ENCODE data around the gene IVNS1ABP. TPM values are rescaled to one million over a fixed set of nuclear protein-coding genes. Genes with fewer than 3 reads are reported as not detected.
"Not testable (repeated sequence)": the region's sequence is repeated elsewhere in the genome, so short reads cannot be mapped to it uniquely, and the experiment has no call there.

Gene IVNS1ABP
- total RNA-seq, 2 experiments from 2014 or later = 136 to 144 TPM

- H3K27ac Mint-ChIP-seq, H3K4me3 Mint-ChIP-seq, H3K27me3 Mint-ChIP-seq, DNase-seq, POLR2A ChIA-PET: not testable (repeated sequence)
- H3K4me1 Mint-ChIP-seq = peaks cover 24% of the 10 kb centered on the region
- H3K36me3 Mint-ChIP-seq (ENCODE audit: low read depth) = peaks cover 33% of the 10 kb centered on the region
- peaks cover 14% of the 10 kb centered on the region for H3K9me3 Mint-ChIP-seq
- CTCF ChIA-PET = interaction anchor here (1.1 kb wide), 1 partner anchor 238 kb away, joined by 3 read pairs; no protein-coding TSS in a partner anchor
Measured at GRCh38 chr1:185321653-185322221, 4.7 kb upstream of the IVNS1ABP start.

GRCh38 chr1:185321104-185321503, 4.1 kb upstream of the IVNS1ABP start:
- H3K27me3 Mint-ChIP-seq, DNase-seq, H3K4me3 Mint-ChIP-seq, H3K27ac Mint-ChIP-seq, POLR2A ChIA-PET: not testable (repeated sequence)
- H3K9me3 Mint-ChIP-seq = peaks cover 14% of the 10 kb centered on the region
- H3K36me3 Mint-ChIP-seq (ENCODE audit: low read depth) = peaks cover 35% of the 10 kb centered on the region
- CTCF ChIA-PET = interaction anchor here (1.1 kb wide), 1 partner anchor 239 kb away, joined by 3 read pairs; no protein-coding TSS in a partner anchor
- peaks cover 24% of the 10 kb centered on the region for H3K4me1 Mint-ChIP-seq

DNA sequence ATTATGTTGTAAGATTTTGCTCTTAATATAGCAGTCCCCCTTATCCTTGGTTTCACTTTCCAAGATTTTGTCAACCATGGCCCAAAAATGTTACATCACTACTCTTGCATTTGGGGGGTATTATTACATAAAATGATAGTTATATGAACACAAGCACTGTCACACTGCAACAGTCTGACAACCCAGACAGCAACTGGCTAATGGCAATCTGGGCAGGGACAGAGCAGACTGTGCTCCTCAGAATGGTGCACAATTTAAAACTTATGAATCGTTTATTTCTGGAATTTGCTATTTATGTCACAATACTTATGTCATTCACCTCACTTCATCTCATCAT, 2.1 kb upstream of the IVNS1ABP start:
- ChIA-PET POLR2A (interaction anchor here (1.5 to 4.4 kb wide), 4 partner anchors 20 to 235 kb away, joined by 6 to 47 read pairs (median 27); no protein-coding TSS in a partner anchor), CTCF (interaction anchor here (2.1 to 4.0 kb wide), 2 partner anchors 241 to 361 kb away, joined by 8 to 29 read pairs; no protein-coding TSS in a partner anchor)
- peaks cover 14% of the 10 kb centered on the region for H3K9me3 Mint-ChIP-seq
- H3K4me1 Mint-ChIP-seq = peaks cover 34% of the 10 kb centered on the region
- H3K4me3 Mint-ChIP-seq = peak overlapping the region; percentile 14
- no peaks in the 10 kb centered on the region for H3K27me3 Mint-ChIP-seq
- peaks cover 54% of the 10 kb centered on the region for H3K36me3 Mint-ChIP-seq (ENCODE audit: low read depth)
- DNase-seq = no peak
- H3K27ac Mint-ChIP-seq = no peak overlapping the region

DNA sequence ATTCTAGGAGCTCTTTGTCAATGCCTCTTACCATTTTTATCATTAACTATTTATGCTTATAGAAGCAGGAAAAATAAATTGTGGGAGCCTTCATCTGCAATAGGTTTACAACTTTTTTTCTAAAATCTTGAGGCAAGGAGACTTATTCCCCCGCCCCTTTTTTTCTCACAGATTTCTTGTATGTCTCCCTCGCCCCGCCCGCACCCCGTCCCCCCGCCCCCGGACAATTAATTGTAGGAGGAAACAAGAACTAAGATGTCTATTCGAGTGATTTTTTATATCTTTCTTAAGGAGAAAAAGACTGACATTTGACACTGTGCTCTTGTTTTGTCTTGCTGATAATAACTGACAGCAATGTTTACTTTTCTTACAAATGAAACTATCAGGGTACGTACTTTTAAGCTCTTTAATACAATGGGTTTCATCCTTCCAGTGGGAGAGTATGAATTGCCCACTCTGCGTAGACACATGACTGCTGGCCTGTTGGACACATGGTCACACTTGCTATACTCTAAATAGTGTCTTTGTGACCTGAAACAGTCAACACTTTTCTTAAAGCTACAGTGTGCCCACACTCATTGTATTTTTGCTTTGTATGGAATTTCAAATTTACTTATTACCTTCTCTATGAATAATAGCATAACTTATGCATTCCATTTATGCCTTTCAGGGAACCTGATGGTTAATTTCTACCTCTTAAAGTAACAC, 1.5 kb upstream of the IVNS1ABP start:
- ChIA-PET POLR2A (interaction anchor here (1.2 to 4.4 kb wide), 19 partner anchors 12 to 376 kb away, joined by 3 to 62 read pairs (median 17); partner anchors contain the start of gene NIBAN1), CTCF (interaction anchor here (1.0 to 4.0 kb wide), 7 partner anchors 18 to 361 kb away, joined by 3 to 29 read pairs (median 9); partner anchors contain the start of gene SWT1)
- Mint-ChIP-seq H3K4me1 (peaks cover 39% of the 10 kb centered on the region), H3K27me3 (no peaks in the 10 kb centered on the region), H3K36me3 (ENCODE audit: low read depth) (peaks cover 57% of the 10 kb centered on the region), H3K4me3 (peak overlapping the region; percentile 95), H3K9me3 (peaks cover 14% of the 10 kb centered on the region), H3K27ac (peak overlapping the region; percentile 96)
- no peak for DNase-seq

GRCh38 chr1:185317886-185318310, 855 bp upstream of the IVNS1ABP start:
- peak overlapping the region; percentile 96 for H3K27ac Mint-ChIP-seq
- no peaks in the 10 kb centered on the region for H3K27me3 Mint-ChIP-seq
- peak overlapping the region; percentile 95 for H3K4me3 Mint-ChIP-seq
- peaks cover 14% of the 10 kb centered on the region for H3K9me3 Mint-ChIP-seq
- peaks cover 57% of the 10 kb centered on the region for H3K36me3 Mint-ChIP-seq (ENCODE audit: low read depth)
- peak; percentile 81 for DNase-seq
- ChIA-PET POLR2A (interaction anchor here (1.0 to 4.4 kb wide), 26 partner anchors 12 to 565 kb away, joined by 3 to 62 read pairs (median 14); partner anchors contain the start of genes NIBAN1, SWT1 and TRMT1L), CTCF (interaction anchor here (1.0 to 4.0 kb wide), 10 partner anchors 19 to 363 kb away, joined by 3 to 29 read pairs (median 6); partner anchors contain the start of gene SWT1)
- H3K4me1 Mint-ChIP-seq = peaks cover 46% of the 10 kb centered on the region

- Mint-ChIP-seq H3K9me3 (peaks cover 10% of the 10 kb centered on the region), H3K36me3 (ENCODE audit: low read depth) (peaks cover 56% of the 10 kb centered on the region), H3K4me1 (peaks cover 58% of the 10 kb centered on the region), H3K27me3 (no peaks in the 10 kb centered on the region), H3K4me3 (peak overlapping the region; percentile 95), H3K27ac (peak overlapping the region; percentile 96)
- CTCF ChIA-PET = interaction anchor here (0.7 to 4.0 kb wide), 12 partner anchors 21 to 364 kb away, joined by 3 to 29 read pairs (median 6); no protein-coding TSS in a partner anchor
- POLR2A ChIA-PET = interaction anchor here (0.7 to 4.4 kb wide), 39 partner anchors 8 to 563 kb away, joined by 3 to 62 read pairs (median 8); partner anchors contain the start of genes NIBAN1, SWT1 and TRMT1L
- DNase-seq = peak; percentile 91
Measured at GRCh38 chr1:185316163-185317033, 645 bp downstream of the IVNS1ABP start.

- Mint-ChIP-seq H3K9me3 (peaks cover 2% of the 10 kb centered on the region), H3K4me3 (peak overlapping the region; percentile 95), H3K36me3 (ENCODE audit: low read depth) (peaks cover 51% of the 10 kb centered on the region), H3K27me3 (no peaks in the 10 kb centered on the region), H3K27ac (peak overlapping the region; percentile 96), H3K4me1 (peaks cover 60% of the 10 kb centered on the region)
- ChIA-PET POLR2A (interaction anchor here (0.7 to 4.4 kb wide), 27 partner anchors 9 to 380 kb away, joined by 3 to 62 read pairs (median 13); partner anchors contain the start of genes NIBAN1, SWT1 and TRMT1L), CTCF (interaction anchor here (0.9 to 4.0 kb wide), 6 partner anchors 75 to 365 kb away, joined by 3 to 29 read pairs (median 6); no protein-coding TSS in a partner anchor)
- no peak for DNase-seq
Measured at GRCh38 chr1:185315445-185316071, 1.5 kb downstream of the IVNS1ABP start.

DNA sequence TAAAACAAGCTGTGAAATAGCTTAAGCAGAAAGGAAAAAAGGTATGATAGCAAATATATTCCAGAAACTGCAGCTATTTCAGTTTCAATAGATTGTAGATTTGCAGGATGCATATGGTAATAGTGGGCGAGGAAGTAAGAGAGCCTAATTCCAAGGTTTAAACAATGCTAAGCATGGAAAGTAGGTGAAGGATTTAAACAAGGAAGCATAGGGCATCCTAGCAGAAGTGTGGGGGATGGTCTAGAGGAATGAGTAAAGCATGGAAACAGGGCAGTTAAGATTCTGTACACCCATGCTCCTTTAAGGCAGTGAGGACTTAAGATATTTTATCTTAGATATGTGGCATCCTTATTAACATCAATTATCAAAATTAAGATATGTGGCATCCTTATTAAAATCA, 2.6 kb downstream of the IVNS1ABP start:
- ChIA-PET POLR2A (interaction anchor here (1.1 to 1.9 kb wide), 7 partner anchors 10 to 356 kb away, joined by 3 to 9 read pairs (median 5); no protein-coding TSS in a partner anchor), CTCF (interaction anchor here (1.0 to 1.5 kb wide), 3 partner anchors 145 to 367 kb away, joined by 3 to 6 read pairs (median 6); no protein-coding TSS in a partner anchor)
- H3K4me1 Mint-ChIP-seq = peaks cover 56% of the 10 kb centered on the region
- DNase-seq = no peak
- H3K27ac Mint-ChIP-seq = peak overlapping the region; percentile 63
- H3K36me3 Mint-ChIP-seq (ENCODE audit: low read depth) = peaks cover 52% of the 10 kb centered on the region
- H3K4me3 Mint-ChIP-seq = peak overlapping the region; percentile 95
- H3K27me3 Mint-ChIP-seq = no peaks in the 10 kb centered on the region
- H3K9me3 Mint-ChIP-seq = no peaks in the 10 kb centered on the region

DNA sequence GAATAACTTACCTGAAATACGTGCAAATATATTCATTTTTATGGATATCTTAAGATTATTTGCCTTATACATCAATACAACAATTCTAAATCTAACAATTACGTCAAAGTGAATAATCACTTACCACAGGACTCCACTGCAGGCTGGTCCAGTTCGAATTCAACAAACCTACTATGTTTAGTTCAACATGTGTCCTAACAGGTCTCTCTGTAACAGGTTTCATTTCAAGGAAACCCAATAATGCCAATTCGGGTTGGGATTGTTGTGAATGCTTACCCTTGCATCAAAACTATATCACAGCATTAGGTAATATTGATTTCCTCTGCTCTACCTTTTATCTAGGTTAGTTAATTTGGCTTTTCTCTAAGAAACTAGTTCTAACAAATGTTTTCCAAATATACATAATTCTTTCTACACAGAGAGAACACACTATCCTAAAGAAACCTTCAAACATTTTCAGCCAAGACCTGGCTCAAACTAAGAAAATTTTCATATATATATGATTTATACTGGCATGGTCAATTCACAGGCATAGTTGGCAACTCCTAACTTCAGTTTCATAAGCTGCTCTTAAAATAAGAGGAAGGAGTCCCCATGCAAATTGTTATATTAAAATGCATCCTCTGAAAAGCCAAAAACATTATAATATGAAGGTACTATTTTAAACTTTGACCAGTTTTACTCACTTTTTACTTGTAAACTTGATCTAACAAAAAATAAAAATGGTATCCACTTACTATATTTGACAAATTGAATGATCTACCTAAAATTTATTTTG, 4.5 kb downstream of the IVNS1ABP start:
- Mint-ChIP-seq H3K4me3 (peak overlapping the region; percentile 95), H3K4me1 (peaks cover 41% of the 10 kb centered on the region), H3K36me3 (ENCODE audit: low read depth) (peaks cover 57% of the 10 kb centered on the region), H3K9me3 (no peaks in the 10 kb centered on the region), H3K27me3 (no peaks in the 10 kb centered on the region), H3K27ac (no peak overlapping the region)
- ChIA-PET CTCF (no interaction called here), POLR2A (interaction anchor here (1.9 kb wide), 1 partner anchor 248 kb away, joined by 9 read pairs; no protein-coding TSS in a partner anchor)
- no peak for DNase-seq

DNA sequence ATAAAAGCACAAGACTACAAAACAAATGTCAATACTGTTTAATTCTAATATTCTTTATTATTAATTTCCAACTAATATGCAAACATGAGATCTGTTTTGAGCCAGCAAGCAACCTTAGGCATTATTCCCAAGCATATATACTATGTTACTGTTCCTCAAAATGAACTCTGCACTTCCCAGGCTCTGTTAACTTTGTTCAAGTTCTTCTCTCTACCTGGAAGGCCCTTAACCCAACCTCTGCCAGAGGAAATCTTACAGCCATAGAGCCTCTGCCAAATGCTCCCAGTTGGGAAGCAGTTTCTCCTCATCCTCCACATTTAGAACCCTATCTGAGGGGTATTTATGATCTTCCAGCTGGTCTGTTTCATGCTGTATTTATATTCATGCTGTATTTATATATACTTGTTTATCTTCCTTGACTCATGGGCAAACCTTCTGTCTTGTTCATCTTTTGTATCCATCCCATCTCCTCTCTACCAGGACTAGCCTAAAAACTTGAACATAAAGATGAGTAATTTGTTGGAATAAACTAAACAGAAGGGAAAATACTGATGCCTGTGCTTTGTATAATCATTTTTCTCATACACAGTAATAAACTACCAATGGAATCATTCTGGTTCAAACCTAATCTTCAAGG, 5.3 kb downstream of the IVNS1ABP start:
- CTCF ChIA-PET = no interaction called here
- no peaks in the 10 kb centered on the region for H3K9me3 Mint-ChIP-seq
- H3K4me1 Mint-ChIP-seq = peaks cover 39% of the 10 kb centered on the region
- H3K27me3 Mint-ChIP-seq = no peaks in the 10 kb centered on the region
- H3K36me3 Mint-ChIP-seq (ENCODE audit: low read depth) = peaks cover 61% of the 10 kb centered on the region
- POLR2A ChIA-PET = no interaction called here
- no peak for DNase-seq
- no peak overlapping the region for H3K27ac Mint-ChIP-seq
- H3K4me3 Mint-ChIP-seq = peak overlapping the region; percentile 19

DNA sequence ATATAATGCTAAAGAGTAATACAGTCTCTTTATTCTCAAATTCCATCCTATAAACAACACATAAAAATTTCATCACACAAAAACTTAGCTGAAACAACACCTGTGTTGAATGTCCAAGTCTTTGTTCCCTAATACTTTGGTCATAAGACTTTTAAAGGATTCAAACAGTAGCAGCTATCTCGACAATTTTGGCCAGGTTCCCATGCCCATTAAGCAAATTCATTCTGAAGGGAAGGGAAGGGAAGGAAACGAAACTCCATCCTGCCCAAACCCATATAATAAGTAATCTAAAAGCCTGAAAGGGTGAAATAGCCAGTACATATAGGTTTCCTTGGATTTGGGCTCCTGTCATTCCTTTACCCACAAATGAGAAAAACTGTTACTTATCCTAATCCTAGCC, 7.5 kb downstream of the IVNS1ABP start:
- Mint-ChIP-seq H3K4me3 (no peak overlapping the region), H3K27me3 (no peaks in the 10 kb centered on the region), H3K27ac (no peak overlapping the region), H3K9me3 (no peaks in the 10 kb centered on the region), H3K36me3 (ENCODE audit: low read depth) (peaks cover 66% of the 10 kb centered on the region), H3K4me1 (peaks cover 36% of the 10 kb centered on the region)
- ChIA-PET CTCF (interaction anchor here (1.8 kb wide), 1 partner anchor 361 kb away, joined by 4 read pairs; no protein-coding TSS in a partner anchor), POLR2A (interaction anchor here (0.7 to 1.8 kb wide), 2 partner anchors 7 to 16 kb away, joined by 4 to 8 read pairs; partner anchors contain the start of gene IVNS1ABP)
- no peak for DNase-seq
